SK-N-SH (cell line): ENCODE measurements around the gene NAALADL2.

ENCODE experiments used
- CTCF ChIP-seq: fragments of 200-600 bp; sonication (generic); IDR thresholded peaks from 2 replicates; pipeline ENCODE4 v1.6.1; 2017; ENCODE audit warnings: antibody characterized with exemption, mild to moderate bottlenecking, moderate library complexity
- EZH2phosphoT487 ChIP-seq: fragments of 200-600 bp; sonication (generic); IDR thresholded peaks from 2 replicates; pipeline ENCODE4 v1.6.1; 2017; ENCODE audit warnings: low read depth, mixed run types, mild to moderate bottlenecking, antibody characterized with exemption, moderate library complexity, borderline replicate concordance
- MEF2A ChIP-seq: IDR thresholded peaks from 2 replicates; pipeline ENCODE4 v1.4.0; 2012; ENCODE audit warnings: low read depth, borderline replicate concordance
- POLR2AphosphoS5 ChIP-seq: IDR thresholded peaks from 2 replicates; pipeline ENCODE4 v1.6.1; 2012; ENCODE audit warnings: low read depth, low read length
- RAD21 ChIP-seq: IDR thresholded peaks from 2 replicates; pipeline ENCODE4 v1.6.1; 2012; ENCODE audit warnings: mild to moderate bottlenecking, low read length
- REST ChIP-seq: IDR thresholded peaks from 2 replicates; pipeline ENCODE4 v1.6.1; 2012; ENCODE audit warnings: mild to moderate bottlenecking, low read depth, low read length, moderate library complexity
- RXRA ChIP-seq: IDR thresholded peaks from 2 replicates; pipeline ENCODE4 v1.4.0; 2012; ENCODE audit warnings: low read depth, mild to moderate bottlenecking, borderline replicate concordance
- TAF1 ChIP-seq: IDR thresholded peaks from 2 replicates; pipeline ENCODE4 v1.6.1; 2012; ENCODE audit warnings: low read depth, mild to moderate bottlenecking, low read length, moderate library complexity, borderline replicate concordance
- USF2 ChIP-seq: fragments of 150-350 bp; IDR thresholded peaks from 2 replicates; pipeline ENCODE4 v1.6.1; 2017; ENCODE audit warnings: antibody characterized with exemption, low read length, low read depth, borderline replicate concordance
- YY1 ChIP-seq: IDR thresholded peaks from 2 replicates; pipeline ENCODE4 v1.4.0; 2012; ENCODE audit warnings: low read depth, mild to moderate bottlenecking
- ZBTB33 ChIP-seq: IDR thresholded peaks from 2 replicates; pipeline ENCODE4 v1.4.0; 2012; ENCODE audit warnings: low read depth, borderline replicate concordance

- TF ChIP-seq CTCF (no peak), TAF1 (no peak), RXRA (no peak), EZH2phosphoT487 (no peak), RAD21 (no peak), ZBTB33 (no peak), REST (no peak), POLR2AphosphoS5 (no peak), MEF2A (no peak), USF2 (no peak), YY1 (no peak)
These were observed 667.6 kb downstream of the NAALADL2 start for GRCh38 chr3:175526609-175527280.
